GM10266 (cell line): ENCODE results near the gene ANK3.

Experiments
- DNase-seq: peaks from one replicate; pipeline ENCODE4 v3.0.0; 2012; ENCODE audit errors: extremely low spot score
- CTCF ChIP-seq: IDR thresholded peaks from 2 replicates; pipeline ENCODE4 v1.5.1; 2012; ENCODE audit warnings: mild to moderate bottlenecking, low read depth; ENCODE audit not compliant: control insufficient read depth, insufficient read depth; ENCODE audit errors: missing control alignments

ANK3 gene

GRCh38 chr10:60281792-60282353, 107.8 kb downstream of the ANK3 start:
- no peak for DNase-seq
- no peak for TF ChIP-seq CTCF

GRCh38 chr10:60281331-60281730, 108.3 kb downstream of the ANK3 start:
- DNase-seq: no peak
- TF ChIP-seq CTCF: no peak

GRCh38 chr10:60280475-60280874, 109.2 kb downstream of the ANK3 start:
- no peak for DNase-seq
- TF ChIP-seq CTCF: no peak

- DNase-seq: no peak
- no peak for TF ChIP-seq CTCF
Observed at GRCh38 chr10:60277656-60278055, 112.0 kb downstream of the ANK3 start.

- TF ChIP-seq CTCF: no peak
- DNase-seq: no peak
Observed at GRCh38 chr10:60276232-60276631, 113.4 kb downstream of the ANK3 start.

GRCh38 chr10:60271319-60272040, 118.2 kb downstream of the ANK3 start:
- no peak for TF ChIP-seq CTCF
- no peak for DNase-seq

GRCh38 chr10:60270426-60270825, 119.2 kb downstream of the ANK3 start:
- DNase-seq: no peak

More at GRCh38 chr10:60270426-60270825, 119.2 kb downstream of the ANK3 start:
- no peak for TF ChIP-seq CTCF
